Peyer's patch (tissue), 4 donors: ENCODE data around the gene SSPN.

ENCODE experiments used
- CTCF ChIP-seq, 6 experiments: fragments of 450-650 bp in 4 of 6; fragments of 200-600 bp in 2 of 6; sonication (generic) in 1 of 6; IDR thresholded peaks; one replicate each; pipeline ENCODE4 v1.5.1; 2017 to 2019; ENCODE audit warnings: antibody characterized with exemption in 6 of 6, mild to moderate bottlenecking in 3 of 6, moderate library complexity in 1 of 6
- POLR2A ChIP-seq, 2 donors: fragments of 450-650 bp; IDR thresholded peaks; one replicate each; pipeline ENCODE4 v1.5.1; 2017; ENCODE audit warnings: antibody characterized with exemption in 2 of 2, mild to moderate bottlenecking in 2 of 2, moderate library complexity in 2 of 2

- no peak for TF ChIP-seq CTCF (IDR thresholded peaks at IDR 0.05)
- no peak for TF ChIP-seq POLR2A (IDR thresholded peaks at IDR 0.05)
These were observed 3.4 kb downstream of the SSPN start for GRCh38 chr12:26198742-26199141.
